Suprapubic skin (tissue), 4 donors: Measurements from ENCODE around the gene P2RY12. TPM values are rescaled to one million over a fixed set of nuclear protein-coding genes. Genes with fewer than 3 reads are reported as not detected.
A peak's percentile ranks its signal among the peaks of the same experiment; 100 is the strongest.

ENCODE experiments used
- DNase-seq, 2 donors: peaks; one replicate each; pipeline ENCODE4 v3.0.0-alpha.2; 2019; ENCODE audit warnings: low spot score in 2 of 2
- H3K27ac ChIP-seq: fragments of 200-600 bp; sonication (generic); one replicate; pipeline ENCODE4 v1.5.1; 2019
- H3K27me3 ChIP-seq: fragments of 200-600 bp; sonication (generic); one replicate; pipeline ENCODE4 v1.5.1; 2019
- H3K36me3 ChIP-seq: fragments of 200-600 bp; sonication (generic); one replicate; pipeline ENCODE4 v1.5.1; 2019
- H3K4me1 ChIP-seq: fragments of 200-600 bp; sonication (generic); one replicate; pipeline ENCODE4 v1.5.1; 2019
- H3K4me3 ChIP-seq: fragments of 200-600 bp; sonication (generic); one replicate; pipeline ENCODE4 v1.5.1; 2019; ENCODE audit warnings: mild to moderate bottlenecking
- H3K9me3 ChIP-seq: fragments of 200-600 bp; sonication (generic); one replicate; pipeline ENCODE4 v1.5.1; 2019
- CTCF ChIP-seq, 2 donors: fragments of 200-600 bp in 1 of 2; fragments of 450-650 bp in 1 of 2; sonication (generic) in 1 of 2; IDR thresholded peaks; one replicate each; pipeline ENCODE4 v1.5.1; 2016 to 2019; ENCODE audit warnings: antibody characterized with exemption in 2 of 2, mild to moderate bottlenecking in 1 of 2, moderate library complexity in 1 of 2
- EP300 ChIP-seq: sonication (generic); formaldehyde crosslinking; IDR thresholded peaks from one replicate; pipeline ENCODE4 v1.6.1; 2017; ENCODE audit warnings: antibody characterized with exemption
- POLR2A ChIP-seq, 2 donors: fragments of 450-650 bp; IDR thresholded peaks; one replicate each; pipeline ENCODE4 v1.6.1; 2017; ENCODE audit warnings: antibody characterized with exemption in 2 of 2, mild to moderate bottlenecking in 2 of 2, moderate library complexity in 2 of 2
- POLR2AphosphoS5 ChIP-seq, 3 donors: sonication (generic); formaldehyde crosslinking; IDR thresholded peaks; one replicate each; pipeline ENCODE4 v1.6.1; 2017; ENCODE audit warnings: antibody characterized with exemption in 3 of 3
- WGBS: methylation state at CpG from one replicate; pipeline ENCODE4 v1.1.5; 2018; 5-methylcytosine and 5-hydroxymethylcytosine counted together
- total RNA-seq, 4 donors: library from RNA; depleted of rRNA; stranded (reverse); fragments of >200 nt; gene quantifications; one replicate each; pipeline ENCODE4 v1.1.0, GENCODE V29; 2016

Gene P2RY12
- total RNA-seq, 4 donors from 2014 or later, result 1.2 TPM; not detected in 3

- WGBS, result 95% methylated on average over 2 of the region's 2 CpGs
- Histone ChIP-seq H3K4me1 (peaks cover 25% of the 10 kb centered on the region), H3K9me3 (no peaks in the 10 kb centered on the region), H3K4me3 (peak overlapping the region; percentile 43), H3K27ac (no peak overlapping the region), H3K36me3 (no peaks in the 10 kb centered on the region), H3K27me3 (no peaks in the 10 kb centered on the region)
- no peak for DNase-seq
- TF ChIP-seq EP300, result no peak
- TF ChIP-seq CTCF (IDR thresholded peaks at IDR 0.05), result no peak
- no peak for TF ChIP-seq POLR2AphosphoS5 (IDR thresholded peaks at IDR 0.05)
- no peak for TF ChIP-seq POLR2A (IDR thresholded peaks at IDR 0.05)
Measured at GRCh38 chr3:151314137-151314536, 70.4 kb downstream of the P2RY12 start.

- H3K27ac ChIP-seq, result no peak overlapping the region
- H3K27me3 ChIP-seq, result no peaks in the 10 kb centered on the region
- H3K4me1 ChIP-seq, result peaks cover 23% of the 10 kb centered on the region
- no peak overlapping the region for H3K4me3 ChIP-seq
- WGBS, result 94% methylated on average over 3 of the region's 3 CpGs
- H3K9me3 ChIP-seq, result no peaks in the 10 kb centered on the region
- TF ChIP-seq POLR2A (IDR thresholded peaks at IDR 0.05) (no peak), CTCF (IDR thresholded peaks at IDR 0.05) (no peak), EP300 (no peak), POLR2AphosphoS5 (IDR thresholded peaks at IDR 0.05) (no peak)
- no peak for DNase-seq
- no peaks in the 10 kb centered on the region for H3K36me3 ChIP-seq
Measured at GRCh38 chr3:151312972-151313371, 71.6 kb downstream of the P2RY12 start.

GRCh38 chr3:151309566-151309965 is 75.0 kb downstream of the P2RY12 start:
- Histone ChIP-seq H3K4me3 (no peak overlapping the region), H3K9me3 (no peaks in the 10 kb centered on the region), H3K4me1 (peaks cover 45% of the 10 kb centered on the region), H3K36me3 (no peaks in the 10 kb centered on the region), H3K27me3 (no peaks in the 10 kb centered on the region), H3K27ac (no peak overlapping the region)
- 97% methylated on average over 2 of the region's 2 CpGs for WGBS
- TF ChIP-seq POLR2AphosphoS5 (IDR thresholded peaks at IDR 0.05) (no peak), EP300 (no peak), CTCF (IDR thresholded peaks at IDR 0.05) (no peak), POLR2A (IDR thresholded peaks at IDR 0.05) (no peak)
- no peak for DNase-seq

GRCh38 chr3:151307583-151308488 is 76.7 kb downstream of the P2RY12 start:
- TF ChIP-seq CTCF (IDR thresholded peaks at IDR 0.05) (no peak), EP300 (no peak), POLR2AphosphoS5 (IDR thresholded peaks at IDR 0.05) (no peak), POLR2A (IDR thresholded peaks at IDR 0.05) (no peak)
- Histone ChIP-seq H3K4me3 (no peak overlapping the region), H3K9me3 (no peaks in the 10 kb centered on the region), H3K27ac (peak overlapping the region; percentile 84), H3K36me3 (no peaks in the 10 kb centered on the region), H3K4me1 (peaks cover 49% of the 10 kb centered on the region), H3K27me3 (no peaks in the 10 kb centered on the region)
- DNase-seq, result no peak
- 86% methylated on average over 1 of the region's 1 CpG for WGBS

GRCh38 chr3:151307131-151307530 is 77.4 kb downstream of the P2RY12 start:
- peaks cover 49% of the 10 kb centered on the region for H3K4me1 ChIP-seq
- no peaks in the 10 kb centered on the region for H3K27me3 ChIP-seq
- H3K9me3 ChIP-seq, result no peaks in the 10 kb centered on the region
- DNase-seq, result no peak
- H3K27ac ChIP-seq, result peak overlapping the region; percentile 84
- H3K4me3 ChIP-seq, result no peak overlapping the region
- TF ChIP-seq POLR2AphosphoS5 (IDR thresholded peaks at IDR 0.05) (no peak), CTCF (IDR thresholded peaks at IDR 0.05) (no peak), POLR2A (IDR thresholded peaks at IDR 0.05) (no peak), EP300 (no peak)
- no peaks in the 10 kb centered on the region for H3K36me3 ChIP-seq
